ENCODE data around the gene ZSCAN9.
A peak's percentile ranks its signal among the peaks of the same experiment; 100 is the strongest.

Gene ZSCAN9

DNA sequence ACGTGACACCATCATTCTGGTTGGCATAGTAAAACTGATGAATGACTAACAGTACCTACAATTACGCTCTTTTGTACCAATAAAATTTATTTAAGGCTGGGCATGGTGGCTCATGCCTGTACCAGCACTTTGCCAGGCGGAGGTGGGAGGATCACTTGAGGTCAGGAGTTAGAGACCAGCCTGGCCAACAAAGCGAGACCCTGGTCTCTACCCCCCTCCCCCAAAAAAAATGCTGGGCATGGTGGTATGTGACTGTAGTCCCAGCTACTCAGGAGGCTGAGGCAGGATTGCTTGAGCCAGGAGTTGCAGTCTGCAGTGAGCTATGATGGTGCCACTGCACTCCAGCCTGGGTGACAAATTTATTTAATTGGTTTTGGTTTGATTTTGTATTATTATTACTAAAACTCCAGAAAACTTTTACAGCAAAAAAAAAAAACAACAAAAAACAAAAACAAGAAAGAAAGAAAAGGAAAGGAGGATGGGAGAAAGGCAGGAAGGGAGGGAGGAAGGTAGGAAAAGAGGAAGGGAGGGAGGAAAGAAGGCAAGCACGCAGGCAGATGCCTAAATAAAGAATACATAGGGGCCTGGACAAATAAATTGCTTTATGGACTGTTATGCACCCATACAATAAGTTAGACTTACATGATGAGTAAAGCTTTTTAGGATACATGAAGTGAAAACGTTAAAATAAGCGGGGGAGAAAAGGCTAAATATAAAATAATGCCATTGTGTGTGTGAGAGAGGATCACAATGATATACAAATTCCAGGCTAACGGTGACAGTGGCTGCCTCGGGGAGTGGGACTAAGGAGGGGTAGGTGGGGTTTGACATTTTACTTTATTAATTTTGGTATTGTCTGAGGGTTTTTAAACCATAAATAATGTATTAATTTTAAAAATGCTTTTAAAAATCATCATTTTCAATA lies 682 bp upstream of the ZSCAN9 start:
- DNase-seq, result no peak

GRCh38 chr6:28226460-28226859 lies 1.4 kb downstream of the ZSCAN9 start:
- DNase-seq, result no peak

GRCh38 chr6:28232785-28233184 lies 7.7 kb downstream of the ZSCAN9 start:
- no peak for DNase-seq

- DNase-seq, result no peak
Measured at GRCh38 chr6:28235912-28236452, 10.9 kb downstream of the ZSCAN9 start.

- DNase-seq, result no peak
Measured at GRCh38 chr6:28239636-28240035, 14.6 kb downstream of the ZSCAN9 start.

- no peak for DNase-seq
Measured at GRCh38 chr6:28240471-28240870, 15.4 kb downstream of the ZSCAN9 start.

GRCh38 chr6:28243946-28244345 lies 18.9 kb downstream of the ZSCAN9 start:
- DNase-seq, result no peak

- DNase-seq, result no peak
Measured at GRCh38 chr6:28245206-28245941, 20.3 kb downstream of the ZSCAN9 start.

- no peak for DNase-seq
Measured at GRCh38 chr6:28248916-28249315, 23.8 kb downstream of the ZSCAN9 start.

GRCh38 chr6:28250747-28251146 lies 25.7 kb downstream of the ZSCAN9 start:
- DNase-seq, result no peak

DNA sequence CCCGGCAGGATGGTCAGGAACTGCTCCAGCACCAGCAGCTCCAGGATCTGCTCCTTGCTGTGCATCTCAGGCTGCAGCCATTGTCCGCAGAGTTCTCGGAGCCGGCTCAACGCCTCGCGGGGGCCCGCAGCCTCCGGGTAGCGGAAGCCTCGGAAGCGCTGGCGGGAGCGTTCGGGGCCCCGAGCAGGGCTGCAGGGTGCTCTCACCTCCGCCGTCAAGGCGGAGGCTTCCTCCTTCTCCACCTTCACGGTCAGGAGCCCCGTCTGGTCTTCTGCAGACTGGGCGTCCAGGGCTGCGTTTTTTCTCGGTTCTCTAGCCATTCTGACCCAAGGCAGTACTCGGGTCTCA lies 26.6 kb downstream of the ZSCAN9 start:
- DNase-seq, result peak; percentile 54

GRCh38 chr6:28252009-28252975 lies 27.2 kb downstream of the ZSCAN9 start, which contains the start of gene ZKSCAN4:
Gene ZKSCAN4 (minus strand): TSS chr6:28252269. CDS start chr6:28251980, 289 bp downstream.
- peak; percentile 83 for DNase-seq

DNA sequence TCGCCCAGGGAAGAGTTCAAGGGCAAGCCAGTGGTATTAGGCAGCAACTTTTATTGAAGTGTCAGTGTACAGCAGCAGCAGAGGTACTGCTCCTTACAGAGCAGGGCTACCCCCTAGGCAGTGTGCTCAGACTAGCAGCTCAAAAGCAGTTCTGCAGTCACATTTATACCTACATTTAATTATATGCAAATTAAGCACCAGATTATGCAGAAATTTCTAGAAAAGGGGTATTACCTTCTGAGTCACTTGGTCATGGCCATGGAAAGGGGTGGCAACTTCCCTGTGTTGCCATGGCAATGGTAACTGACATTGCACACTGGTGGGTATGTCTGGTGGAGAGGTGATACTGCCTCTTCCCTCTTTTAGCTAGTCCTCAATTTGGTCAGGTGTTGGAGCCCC lies 29.0 kb downstream of the ZSCAN9 start:
- DNase-seq, result peak; percentile 13

DNA sequence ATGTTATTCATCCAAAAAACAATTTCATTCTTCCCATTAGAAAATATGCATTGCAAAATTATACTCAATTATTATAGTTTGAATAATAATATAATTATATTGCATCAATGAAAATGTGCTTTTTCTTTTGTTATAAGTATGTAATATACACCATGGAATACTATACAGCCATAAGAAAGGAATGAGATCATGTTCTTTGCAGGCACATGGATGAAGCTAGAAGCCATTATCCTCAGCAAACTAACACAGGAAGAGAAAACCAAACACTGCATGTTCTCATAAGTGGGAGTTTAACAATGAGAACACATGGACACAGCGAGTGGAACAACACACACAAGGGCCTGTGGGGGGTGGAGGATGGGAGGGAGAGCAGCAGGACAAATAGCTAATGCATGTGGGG lies 32.0 kb downstream of the ZSCAN9 start:
- DNase-seq, result no peak

- peak; percentile 34 for DNase-seq
Measured at GRCh38 chr6:28258877-28259777, 34.1 kb downstream of the ZSCAN9 start, which contains the start of gene NKAPL. Gene NKAPL (plus strand): TSS chr6:28259297. CDS start chr6:28259372, 75 bp downstream.

DNA sequence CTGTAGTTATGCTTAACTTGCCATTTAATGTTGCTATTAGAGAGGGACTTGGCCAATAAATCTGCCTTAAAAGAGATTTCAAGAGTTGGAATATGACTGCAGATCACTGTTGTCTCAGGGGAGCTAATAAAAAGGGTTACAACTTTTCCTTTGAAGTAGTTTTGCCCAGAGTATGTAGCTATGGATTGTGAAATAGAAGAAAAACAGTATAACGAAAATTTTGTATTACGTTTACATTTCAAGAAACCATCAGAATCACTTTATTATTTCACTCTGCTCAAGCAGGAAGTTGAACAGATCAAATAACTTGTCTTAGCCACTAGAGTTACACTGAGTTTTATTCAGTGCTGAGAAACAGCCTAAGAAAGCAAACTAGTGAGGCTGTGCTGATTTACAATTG lies 38.8 kb downstream of the ZSCAN9 start:
- DNase-seq, result no peak

- no peak for DNase-seq
Measured at GRCh38 chr6:28264834-28265401, 39.8 kb downstream of the ZSCAN9 start.

DNA sequence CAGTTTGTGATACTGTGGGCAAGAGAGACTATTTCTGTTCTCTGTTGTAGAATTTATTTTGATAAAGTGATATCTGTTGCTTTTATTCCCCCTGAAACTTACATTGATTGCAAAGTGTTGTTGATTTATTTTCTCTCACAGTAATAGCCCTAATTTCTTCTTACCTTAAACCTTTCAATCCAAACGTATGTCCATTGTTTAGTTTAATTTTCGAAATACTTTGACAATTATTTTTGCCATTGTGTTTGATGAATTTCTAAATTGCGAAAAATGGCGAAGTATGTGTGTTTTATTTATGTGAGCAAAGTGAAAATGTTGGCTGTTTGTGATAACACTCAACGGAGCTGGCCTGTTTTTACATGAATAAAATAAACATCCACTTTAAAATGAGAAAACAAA lies 41.5 kb downstream of the ZSCAN9 start:
- DNase-seq, result no peak

DNA sequence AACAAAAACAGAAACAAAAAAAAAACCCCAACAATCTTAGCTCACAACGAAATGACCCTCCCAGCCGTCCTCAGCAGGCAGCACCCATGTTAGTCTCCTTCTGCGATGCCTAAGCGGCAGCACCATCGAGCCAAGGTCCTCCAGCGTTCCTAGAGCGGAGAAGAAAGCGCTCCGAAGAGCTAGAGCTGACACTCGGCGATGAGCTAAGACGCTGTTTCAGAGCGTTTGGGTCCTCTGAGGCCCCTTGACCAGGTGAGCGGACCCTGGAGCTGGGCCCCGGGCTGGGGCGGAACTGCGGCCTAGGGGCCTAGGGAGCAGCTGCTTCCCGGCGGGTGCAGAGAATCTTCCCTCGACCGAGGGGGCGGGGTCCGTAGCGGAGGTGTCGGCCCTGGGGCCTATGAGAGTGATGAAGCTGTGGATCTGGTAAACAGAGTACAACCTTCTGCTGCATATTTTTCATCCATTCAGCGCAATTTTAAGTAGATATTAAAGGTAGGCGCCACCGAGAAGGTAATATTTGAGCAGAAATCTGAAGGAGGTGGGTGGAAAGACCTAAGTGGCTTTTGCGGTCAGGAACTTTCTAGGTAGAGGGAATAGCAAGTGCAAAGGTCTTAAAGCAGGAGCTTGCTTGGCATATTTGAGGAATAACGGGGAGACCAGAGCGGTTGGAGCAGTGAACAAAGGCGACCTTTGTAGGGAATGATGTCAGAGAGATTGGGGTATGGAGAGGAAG lies 42.1 kb downstream of the ZSCAN9 start, which contains the start of gene ZSCAN26:
TSS of gene ZSCAN26 (plus strand) at position 182 of the 733 bp plus-strand sequence. CDS start 4,777 bp downstream, outside the sequence.
- DNase-seq, result peak; percentile 85

DNA sequence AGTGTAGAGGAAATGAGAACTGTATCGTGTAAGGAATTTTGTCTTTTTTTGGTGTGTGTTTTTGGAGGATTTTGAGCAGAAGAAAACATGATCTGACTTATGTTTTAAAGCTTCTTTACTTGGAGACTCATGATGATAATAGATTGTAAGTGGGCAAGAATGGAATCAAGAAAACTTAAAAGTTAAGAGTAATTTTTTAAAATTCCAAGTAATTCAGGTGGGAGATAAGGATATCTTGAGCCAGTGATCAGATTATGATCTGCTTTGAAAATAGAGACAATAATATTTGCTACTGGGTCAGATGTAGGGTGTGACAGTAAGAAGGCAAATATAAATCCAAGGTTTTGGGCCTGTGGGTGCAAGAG lies 42.6 kb downstream of the ZSCAN9 start:
- DNase-seq, result no peak

Measured in activated CD4-positive, alpha-beta T cell treated with anti-CD3 and anti-CD28 coated beads, Interleukin-10, Interleukin-2, amounts not matched to agents 100 ng/mL and 50 ng/mL, durations not matched to agents 16 hours and 8 hours (primary cell).